Measurements from ENCODE around the gene MTG2. TPM values are rescaled to one million over a fixed set of nuclear protein-coding genes. Genes with fewer than 3 reads are reported as not detected.

MTG2 gene
- polyA plus RNA-seq, 1 of the 3 experiments (the other 2 are of a cell fraction): 42.9 TPM

GRCh38 chr20:62141397-62142251 is 41.2 kb upstream of the MTG2 start (continued):
- no peak for TF ChIP-seq FOXM1 (IDR thresholded peaks at IDR 0.05; ENCODE audit: low read depth)
- no peak for TF ChIP-seq POLR2AphosphoS5 (IDR thresholded peaks at IDR 0.05; ENCODE audit: low read depth, low read length)
- TF ChIP-seq RAD21 (IDR thresholded peaks at IDR 0.05; ENCODE audit: low read length): peak; percentile 38

- TF ChIP-seq MEF2A (IDR thresholded peaks at IDR 0.05; ENCODE audit: borderline replicate concordance, low read depth) (no peak), PBX3 (IDR thresholded peaks at IDR 0.05) (no peak), YY1 (IDR thresholded peaks at IDR 0.05; ENCODE audit: low read depth) (peak; percentile 54; the same call in 1 of the 2 replicates), RXRA (IDR thresholded peaks at IDR 0.05; ENCODE audit: borderline replicate concordance, low read depth) (no peak)
- Histone ChIP-seq H3K9ac (peak overlapping the region; percentile 91), H2AFZ (ENCODE audit: low read depth) (no peak overlapping the region), H3K79me2 (ENCODE audit: insufficient read depth) (peaks cover 85% of the 10 kb centered on the region), H3K4me1 (ENCODE audit: control insufficient read depth in 1 of 2, insufficient read depth in 2 of 2, low read depth in 1 of 2, low read length in 1 of 2) (peaks cover 5 to 27% of the 10 kb centered on the region in 2 experiments; a peak in 3 of 4 replicates), H3K4me3 (ENCODE audit: low read depth in 2 of 2, low read length in 1 of 2) (peak overlapping the region; percentile 88 to 92), H3K27me3 (ENCODE audit: insufficient read depth) (no peaks in the 10 kb centered on the region), H3F3A (replicated peaks; ENCODE audit: insufficient read depth) (peaks cover 9% of the 10 kb centered on the region), H3K9me3 (no peaks in the 10 kb centered on the region), H3K4me2 (peak overlapping the region; percentile 99), H4K20me1 (ENCODE audit: insufficient read depth) (peaks cover 81% of the 10 kb centered on the region), H3K9me2 (no peaks in the 10 kb centered on the region), H3K36me3 (replicated peaks in 1 of 2; ENCODE audit: control insufficient read depth in 1 of 2, insufficient read depth in 2 of 2, low read length in 1 of 2) (peaks cover 30 to 31% of the 10 kb centered on the region in 2 experiments), H3K27ac (ENCODE audit: low read depth in 2 of 2, low read length in 1 of 2) (peak overlapping the region; percentile 34 to 96; a peak in 3 of 4 replicates)
- WGBS (ENCODE audit: low lambda C conversion rate): 2% methylated on average over 8 of the region's 71 CpGs
- peak; percentile 71 for DNase-seq
- ChIA-PET POLR2A (interaction anchor here (0.6 to 2.4 kb wide), 4 partner anchors 21 to 76 kb away, joined by 3 to 8 read pairs (median 4); partner anchors contain the start of gene TAF4), CTCF (interaction anchor here (0.8 to 11.1 kb wide), 8 partner anchors 8 to 132 kb away, joined by 3 to 130 read pairs (median 5); no protein-coding TSS in a partner anchor)
Measured at GRCh38 chr20:62142252-62143080, 40.4 kb upstream of the MTG2 start.

GRCh38 chr20:62143081-62143956 is 39.5 kb upstream of the MTG2 start, which contains the start of the genes PSMA7 and SS18L1:
TSS of gene PSMA7 (minus strand) at chr20:62143394. CDS start at chr20:62143303, 91 bp downstream.
TSS of gene SS18L1 (plus strand) at chr20:62143769. CDS start at chr20:62143821, 52 bp downstream.
- Histone ChIP-seq H3K79me2 (ENCODE audit: insufficient read depth) (peaks cover 87% of the 10 kb centered on the region), H3K4me3 (ENCODE audit: low read depth in 2 of 2, low read length in 1 of 2) (peak within 1 kb of the TSS; percentile 88 to 92), H3K9me2 (no peaks in the 10 kb centered on the region), H2AFZ (ENCODE audit: low read depth) (no peak within 1 kb of the TSS; the same call in 1 of the 2 replicates), H3K9me3 (no peaks in the 10 kb centered on the region), H3K27me3 (ENCODE audit: insufficient read depth) (no peaks in the 10 kb centered on the region), H4K20me1 (ENCODE audit: insufficient read depth) (peaks cover 81% of the 10 kb centered on the region), H3F3A (replicated peaks; ENCODE audit: insufficient read depth) (peaks cover under 1% of the 10 kb centered on the region), H3K4me1 (ENCODE audit: control insufficient read depth in 1 of 2, insufficient read depth in 2 of 2, low read depth in 1 of 2, low read length in 1 of 2) (peaks cover 5 to 27% of the 10 kb centered on the region in 2 experiments; a peak in 3 of 4 replicates), H3K36me3 (replicated peaks in 1 of 2; ENCODE audit: control insufficient read depth in 1 of 2, insufficient read depth in 2 of 2, low read length in 1 of 2) (peaks cover 22 to 23% of the 10 kb centered on the region in 2 experiments), H3K4me2 (peak within 1 kb of the TSS; percentile 99), H3K9ac (peak within 1 kb of the TSS; percentile 91), H3K27ac (ENCODE audit: low read depth in 2 of 2, low read length in 1 of 2) (peak within 1 kb of the TSS; percentile 34 to 96; a peak in 3 of 4 replicates)
- POLR2A ChIA-PET: interaction anchor here (0.6 to 2.4 kb wide), 3 partner anchors 22 to 77 kb away, joined by 3 to 8 read pairs (median 4); partner anchors contain the start of gene TAF4
- CTCF ChIA-PET: interaction anchor here (0.7 to 11.1 kb wide), 7 partner anchors 11 to 133 kb away, joined by 3 to 130 read pairs (median 3); no protein-coding TSS in a partner anchor
- WGBS (ENCODE audit: low lambda C conversion rate): under 1% methylated on average over 49 of the region's 148 CpGs
- DNase-seq: peak; percentile 97
- TF ChIP-seq NRF1 (IDR thresholded peaks at IDR 0.05; ENCODE audit: low read depth, low read length) (peak; percentile 55; the same call in 1 of the 2 replicates), YY1 (IDR thresholded peaks at IDR 0.05; ENCODE audit: low read depth) (no peak), ZBTB33 (IDR thresholded peaks at IDR 0.05; ENCODE audit: borderline replicate concordance, low read depth) (no peak), TEAD4 (IDR thresholded peaks at IDR 0.05; ENCODE audit: borderline replicate concordance, insufficient read depth) (no peak), GABPA (IDR thresholded peaks at IDR 0.05; ENCODE audit: low read depth) (no peak), SIN3A (IDR thresholded peaks at IDR 0.05; ENCODE audit: borderline replicate concordance, low read depth, low read length) (no peak), NFIC (IDR thresholded peaks at IDR 0.05; ENCODE audit: borderline replicate concordance) (no peak), USF1 (IDR thresholded peaks at IDR 0.05; ENCODE audit: borderline replicate concordance, low read depth) (no peak), JUND (IDR thresholded peaks at IDR 0.05) (no peak), POLR2AphosphoS5 (IDR thresholded peaks at IDR 0.05; ENCODE audit: low read depth, low read length) (peak; percentile 63)
